ENCODE results near the gene ZNF516. TPM values are rescaled to one million over a fixed set of nuclear protein-coding genes. Genes with fewer than 3 reads are reported as not detected.
A peak's percentile ranks its signal among the peaks of the same experiment; 100 is the strongest.

ZNF516 gene
- total RNA-seq, 2 donors from 2014 or later, result 7.9 to 13.8 TPM

DNA sequence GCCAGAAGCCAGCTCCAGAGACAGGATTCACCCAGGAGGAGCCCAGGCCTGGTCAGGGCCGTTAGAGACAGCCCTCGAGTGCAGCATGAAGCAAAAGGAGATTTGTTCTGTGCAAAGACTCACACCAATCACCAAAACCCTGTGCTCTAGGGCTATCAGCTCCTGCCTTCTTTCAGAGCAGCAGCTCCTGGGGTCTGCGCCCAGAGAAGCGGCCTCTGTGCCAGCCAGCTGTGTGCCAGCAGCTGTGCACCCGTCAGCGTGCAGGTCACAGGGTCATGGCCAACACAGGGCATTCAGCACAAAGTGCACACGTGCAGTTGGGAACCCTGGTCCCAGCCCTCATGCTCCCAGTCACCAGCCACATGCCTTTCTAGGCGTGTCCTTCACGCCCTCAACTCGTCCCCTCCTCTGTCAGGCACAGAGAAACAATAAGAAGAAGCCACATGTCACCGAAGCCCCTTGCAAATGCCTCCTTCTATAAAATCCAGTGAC, 49.3 kb downstream of the ZNF516 start:
- DNase-seq (ENCODE audit: low spot score in 2 of 2) (peak in 1 of 2 donors; percentile 20), ATAC-seq (no peak)
- Mint-ChIP-seq H3K36me3 (peaks cover 0 to 6% of the 10 kb centered on the region in 2 donors), H3K9me3 (no peaks in the 10 kb centered on the region), H3K27ac (no peak overlapping the region)

GRCh38 chr18:76445275-76445674, 49.8 kb downstream of the ZNF516 start:
- no peaks in the 10 kb centered on the region for H3K9me3 Mint-ChIP-seq
- no peak for DNase-seq (ENCODE audit: low spot score in 2 of 2)
- H3K36me3 Mint-ChIP-seq, result peaks cover 0 to 6% of the 10 kb centered on the region in 2 donors
- ATAC-seq, result no peak
- no peak overlapping the region for H3K27ac Mint-ChIP-seq

DNA sequence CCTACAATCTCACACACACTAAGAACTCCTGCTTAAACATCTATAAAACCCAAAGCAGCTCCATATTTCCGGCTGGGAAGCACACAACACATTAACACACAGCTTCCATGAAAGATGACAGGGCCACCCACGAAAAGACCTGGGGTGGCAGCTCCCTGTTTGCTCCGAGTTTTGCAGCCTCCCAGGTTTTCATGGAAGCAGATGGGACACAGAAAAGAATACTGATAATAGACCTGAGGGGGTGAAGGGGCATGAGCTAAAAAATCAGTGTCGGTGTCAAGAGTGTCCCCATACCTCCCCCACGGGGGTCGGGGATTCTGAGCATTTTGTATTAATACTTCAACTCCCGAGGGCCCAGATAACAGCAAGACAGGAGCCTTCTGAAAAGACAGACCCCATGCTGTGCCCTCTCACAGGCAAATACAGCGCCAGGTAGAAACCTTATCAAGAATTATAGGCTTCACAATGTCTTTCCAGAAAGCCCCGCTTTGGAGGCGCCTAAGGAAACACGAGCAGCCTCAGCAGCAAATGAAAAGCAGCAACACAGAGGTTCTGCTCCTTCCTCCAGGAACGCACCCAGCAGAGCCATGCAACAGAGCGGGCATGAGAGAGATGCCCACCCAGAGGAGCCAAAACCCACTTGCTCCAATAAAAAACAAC, 50.5 kb downstream of the ZNF516 start:
- DNase-seq (ENCODE audit: low spot score in 2 of 2), result peak in 1 of 2 donors; percentile 9
- Mint-ChIP-seq H3K9me3 (no peaks in the 10 kb centered on the region), H3K27ac (no peak overlapping the region), H3K36me3 (peaks cover 0 to 6% of the 10 kb centered on the region in 2 donors)
- no peak for ATAC-seq

- H3K9me3 Mint-ChIP-seq, result no peaks in the 10 kb centered on the region
- peak in 1 of 2 donors; percentile 31 for DNase-seq (ENCODE audit: low spot score in 2 of 2)
- no peak for ATAC-seq
- H3K27ac Mint-ChIP-seq, result no peak overlapping the region
- H3K36me3 Mint-ChIP-seq, result no peaks in the 10 kb centered on the region
Observed at GRCh38 chr18:76443519-76444445, 51.3 kb downstream of the ZNF516 start.

DNA sequence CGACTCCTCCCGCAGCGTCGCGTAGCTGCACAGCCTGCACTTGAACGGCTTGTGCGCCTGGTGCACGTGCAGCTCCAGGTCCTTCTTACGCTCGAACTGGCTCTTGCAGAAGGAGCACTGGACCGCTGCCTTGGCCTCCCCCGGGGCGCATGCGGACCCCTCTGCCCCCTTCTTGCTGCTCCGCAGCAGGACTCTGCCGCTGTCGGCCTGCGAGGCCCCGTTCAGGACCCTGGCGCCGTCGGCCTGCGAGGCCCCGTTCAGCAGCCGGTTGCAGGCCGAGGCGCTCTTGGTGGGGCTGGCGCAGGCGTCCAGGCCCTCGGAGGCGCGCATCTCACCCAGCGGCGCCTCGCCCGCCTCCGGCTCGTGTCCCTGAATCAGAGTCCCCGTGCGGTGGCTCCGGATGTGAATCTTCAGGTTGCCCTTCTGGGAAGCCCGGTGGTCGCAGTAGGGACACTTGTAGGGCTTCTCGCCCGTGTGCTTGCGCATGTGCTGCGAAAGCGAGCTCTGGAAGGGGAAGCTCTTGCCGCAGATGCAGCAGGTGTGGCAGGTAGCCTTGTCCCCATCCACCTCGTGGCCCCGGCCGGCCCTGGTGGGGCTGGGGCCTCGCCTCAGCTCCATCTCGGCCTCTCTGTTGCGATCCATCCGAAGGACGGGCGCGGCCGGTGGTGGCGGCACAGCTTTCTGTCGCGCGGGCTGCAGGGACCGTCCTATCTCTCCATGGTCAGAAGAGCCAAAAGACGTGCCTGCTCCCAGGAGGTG, 52.5 kb downstream of the ZNF516 start:
- H3K36me3 Mint-ChIP-seq, result no peaks in the 10 kb centered on the region
- H3K27ac Mint-ChIP-seq, result no peak overlapping the region
- no peaks in the 10 kb centered on the region for H3K9me3 Mint-ChIP-seq
- DNase-seq (ENCODE audit: low spot score in 2 of 2) (no peak), ATAC-seq (no peak)

DNA sequence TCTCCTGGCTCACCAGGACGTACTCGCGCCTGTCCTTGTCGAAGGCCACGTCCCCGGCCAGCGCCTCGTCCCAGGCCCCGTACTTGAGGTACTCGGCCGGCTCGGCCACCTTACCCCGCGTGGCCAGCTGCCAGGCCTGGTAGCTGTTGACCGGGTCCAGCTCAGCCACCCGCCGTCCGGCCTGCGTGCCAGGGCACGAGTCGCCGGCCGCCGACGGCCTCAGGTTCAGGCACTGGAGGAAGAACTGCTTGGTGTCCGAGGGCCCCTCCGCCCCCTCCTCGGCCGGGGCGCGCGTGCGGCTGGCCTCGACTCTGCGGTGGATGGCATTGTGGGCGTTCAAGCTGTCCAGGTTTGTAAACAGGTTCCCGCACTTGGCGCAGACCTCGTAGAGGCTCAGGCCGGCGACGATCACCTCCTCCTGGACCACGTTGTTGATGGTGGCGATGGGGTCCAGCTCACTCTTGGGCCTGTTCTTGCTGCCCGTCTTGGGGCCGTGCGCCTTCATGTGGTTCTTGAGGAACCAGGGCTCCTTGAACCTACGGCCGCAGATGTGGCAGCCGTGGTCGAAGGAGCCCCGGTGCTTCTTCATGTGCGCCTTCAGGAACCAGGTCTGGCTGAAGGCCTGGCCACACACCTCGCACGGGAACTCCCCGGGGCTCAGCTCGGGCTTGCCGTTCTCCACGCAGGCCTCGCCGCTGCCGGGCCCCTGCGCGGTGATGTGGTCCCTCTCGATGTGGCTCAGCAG, 53.2 kb downstream of the ZNF516 start:
- Mint-ChIP-seq H3K36me3 (no peaks in the 10 kb centered on the region), H3K9me3 (no peaks in the 10 kb centered on the region), H3K27ac (no peak overlapping the region)
- ATAC-seq (no peak), DNase-seq (ENCODE audit: low spot score in 2 of 2) (no peak)

DNA sequence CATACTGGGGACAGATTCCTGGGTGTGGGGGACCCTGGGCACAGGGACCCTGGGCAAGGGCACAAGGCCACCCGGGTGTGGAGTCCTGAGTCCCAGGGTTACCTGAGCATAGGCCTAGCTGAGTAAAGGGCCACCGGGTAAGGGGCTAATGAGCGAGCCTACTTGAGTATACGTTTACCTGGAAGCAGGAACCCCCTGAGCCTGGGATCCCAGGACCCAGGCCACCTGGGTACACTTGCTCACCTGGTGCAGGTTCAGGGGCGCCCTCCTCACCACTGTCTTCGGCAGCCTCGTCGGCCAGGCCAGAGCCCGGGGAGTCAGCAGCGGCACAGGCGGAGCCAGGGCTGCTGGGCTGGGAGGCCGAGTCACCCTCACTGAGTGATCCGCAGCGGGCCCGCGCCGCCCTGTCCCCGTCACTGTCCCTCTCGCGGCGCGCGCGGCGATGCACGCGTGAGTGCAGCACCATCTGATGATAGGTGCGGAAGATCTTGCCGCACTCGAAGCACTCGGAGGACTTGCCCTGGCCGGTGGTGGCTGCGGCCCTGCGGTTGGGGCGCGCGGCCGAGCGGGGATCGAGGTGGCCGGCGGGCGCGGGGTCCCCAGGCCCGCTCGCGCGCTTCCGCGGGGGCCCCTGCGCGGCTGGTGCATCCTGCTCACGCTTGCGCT, 53.9 kb downstream of the ZNF516 start:
- ATAC-seq (no peak), DNase-seq (ENCODE audit: low spot score in 2 of 2) (no peak)
- Mint-ChIP-seq H3K27ac (no peak overlapping the region), H3K9me3 (no peaks in the 10 kb centered on the region), H3K36me3 (no peaks in the 10 kb centered on the region)

GRCh38 chr18:76437910-76438309, 57.1 kb downstream of the ZNF516 start:
- no peaks in the 10 kb centered on the region for H3K9me3 Mint-ChIP-seq
- DNase-seq (ENCODE audit: low spot score in 2 of 2) (no peak), ATAC-seq (no peak)
- H3K36me3 Mint-ChIP-seq, result no peaks in the 10 kb centered on the region
- no peak overlapping the region for H3K27ac Mint-ChIP-seq

- ATAC-seq, result no peak
- Mint-ChIP-seq H3K36me3 (no peaks in the 10 kb centered on the region), H3K9me3 (no peaks in the 10 kb centered on the region)
Observed at GRCh38 chr18:76437011-76437410, 58.0 kb downstream of the ZNF516 start.

DNA sequence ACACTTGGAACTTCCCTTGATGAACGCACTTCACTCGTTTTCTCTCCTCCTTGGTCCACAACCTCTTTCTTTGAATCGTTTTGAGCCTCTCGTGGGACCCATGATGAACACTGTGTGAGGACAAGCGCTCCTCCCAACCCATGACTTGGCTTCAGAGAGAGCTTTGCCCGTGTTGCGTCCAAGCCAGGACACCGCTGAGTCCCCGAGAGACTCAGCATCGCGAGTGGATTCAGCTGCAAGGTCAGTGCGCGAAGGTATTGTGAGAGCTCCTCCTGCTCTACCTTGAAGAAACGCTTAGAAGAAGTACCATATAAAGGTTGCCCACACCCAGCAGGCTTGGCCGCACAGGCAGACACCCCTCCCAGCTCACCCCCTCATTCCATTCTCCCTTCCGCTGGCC, 58.7 kb downstream of the ZNF516 start:
- H3K27ac Mint-ChIP-seq, result no peak overlapping the region
- no peaks in the 10 kb centered on the region for H3K9me3 Mint-ChIP-seq
- H3K36me3 Mint-ChIP-seq, result no peaks in the 10 kb centered on the region
- ATAC-seq (no peak), DNase-seq (ENCODE audit: low spot score in 2 of 2) (no peak)

More at GRCh38 chr18:76437011-76437410, 58.0 kb downstream of the ZNF516 start:
- no peak overlapping the region for H3K27ac Mint-ChIP-seq
- no peak for DNase-seq (ENCODE audit: low spot score in 2 of 2)

GRCh38 chr18:76435316-76435989, 59.6 kb downstream of the ZNF516 start:
- ATAC-seq, result no peak
- no peaks in the 10 kb centered on the region for H3K36me3 Mint-ChIP-seq
- peak overlapping the region in 1 of 2 donors; percentile 30 for H3K27ac Mint-ChIP-seq
- H3K9me3 Mint-ChIP-seq, result no peaks in the 10 kb centered on the region
- no peak for DNase-seq (ENCODE audit: low spot score in 2 of 2)

- ATAC-seq, result no peak
- Mint-ChIP-seq H3K9me3 (no peaks in the 10 kb centered on the region), H3K36me3 (no peaks in the 10 kb centered on the region), H3K27ac (no peak overlapping the region)
- no peak for DNase-seq (ENCODE audit: low spot score in 2 of 2)
Observed at GRCh38 chr18:76434452-76434851, 60.6 kb downstream of the ZNF516 start.

DNA sequence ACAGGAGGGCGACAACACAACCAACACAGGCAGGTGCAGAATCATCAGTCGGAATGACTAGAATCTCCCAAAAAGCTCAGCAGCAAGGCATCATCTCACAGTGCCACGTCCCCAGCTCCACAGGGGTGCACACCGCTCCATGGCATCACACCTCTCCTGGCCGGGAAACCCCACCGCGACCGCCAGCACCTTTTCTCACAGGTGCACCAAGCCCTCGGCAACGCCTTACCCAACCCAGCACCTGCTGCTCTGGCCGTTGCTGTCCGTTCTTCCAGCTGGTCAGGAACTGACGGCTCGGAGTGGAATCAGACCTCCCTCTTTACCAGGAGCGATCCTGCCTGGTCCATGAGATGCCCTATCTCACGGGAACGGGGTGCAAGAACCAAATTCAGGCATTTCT, 61.3 kb downstream of the ZNF516 start:
- no peaks in the 10 kb centered on the region for H3K9me3 Mint-ChIP-seq
- H3K27ac Mint-ChIP-seq, result no peak overlapping the region
- DNase-seq (ENCODE audit: low spot score in 2 of 2) (no peak), ATAC-seq (no peak)
- H3K36me3 Mint-ChIP-seq, result no peaks in the 10 kb centered on the region

GRCh38 chr18:76432970-76433767, 61.9 kb downstream of the ZNF516 start:
- Mint-ChIP-seq H3K9me3 (no peaks in the 10 kb centered on the region), H3K36me3 (no peaks in the 10 kb centered on the region), H3K27ac (no peak overlapping the region)
- DNase-seq (ENCODE audit: low spot score in 2 of 2), result no peak
- ATAC-seq, result no peak

Data from activated naive CD4-positive, alpha-beta T cell treated with anti-CD3 and anti-CD28 coated beads, Interleukin-2, amount 50 U/mL, for 72 hours (primary cell).